Measurements from ENCODE around the gene POGLUT3.

POGLUT3 gene

DNA sequence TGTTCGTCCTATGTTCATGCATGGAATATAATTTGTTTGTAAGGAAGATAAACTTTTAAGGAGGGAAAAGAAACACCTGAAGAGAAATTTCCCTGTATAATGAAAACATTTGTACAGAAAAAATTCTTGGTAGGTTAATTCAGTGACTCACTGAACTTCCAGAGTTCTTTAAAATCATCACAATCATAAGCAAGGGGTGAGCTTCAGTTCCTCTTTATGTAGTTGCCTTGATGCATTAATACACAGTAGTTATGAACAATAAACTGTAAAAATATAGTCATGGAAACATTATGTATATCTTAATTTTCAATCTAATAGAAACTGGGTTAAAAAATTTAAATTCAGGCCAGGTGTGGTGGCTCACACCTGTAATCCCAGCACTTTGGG lies 29.7 kb downstream of the POGLUT3 start:
- Histone ChIP-seq H3K9ac (ENCODE audit: low read length) (no peak overlapping the region), H3K4me3 (ENCODE audit: low read length) (no peak overlapping the region), H3K27ac (ENCODE audit: low read length) (no peak overlapping the region), H3K4me1 (ENCODE audit: control insufficient read depth, low read depth, low read length) (no peaks in the 10 kb centered on the region), H3K36me3 (ENCODE audit: control insufficient read depth, low read depth, low read length) (peaks cover under 1% of the 10 kb centered on the region), H3K9me3 (ENCODE audit: control insufficient read depth, low read depth, low read length) (no peaks in the 10 kb centered on the region), H3K27me3 (ENCODE audit: control insufficient read depth, insufficient read depth, low read length) (no peaks in the 10 kb centered on the region)

DNA sequence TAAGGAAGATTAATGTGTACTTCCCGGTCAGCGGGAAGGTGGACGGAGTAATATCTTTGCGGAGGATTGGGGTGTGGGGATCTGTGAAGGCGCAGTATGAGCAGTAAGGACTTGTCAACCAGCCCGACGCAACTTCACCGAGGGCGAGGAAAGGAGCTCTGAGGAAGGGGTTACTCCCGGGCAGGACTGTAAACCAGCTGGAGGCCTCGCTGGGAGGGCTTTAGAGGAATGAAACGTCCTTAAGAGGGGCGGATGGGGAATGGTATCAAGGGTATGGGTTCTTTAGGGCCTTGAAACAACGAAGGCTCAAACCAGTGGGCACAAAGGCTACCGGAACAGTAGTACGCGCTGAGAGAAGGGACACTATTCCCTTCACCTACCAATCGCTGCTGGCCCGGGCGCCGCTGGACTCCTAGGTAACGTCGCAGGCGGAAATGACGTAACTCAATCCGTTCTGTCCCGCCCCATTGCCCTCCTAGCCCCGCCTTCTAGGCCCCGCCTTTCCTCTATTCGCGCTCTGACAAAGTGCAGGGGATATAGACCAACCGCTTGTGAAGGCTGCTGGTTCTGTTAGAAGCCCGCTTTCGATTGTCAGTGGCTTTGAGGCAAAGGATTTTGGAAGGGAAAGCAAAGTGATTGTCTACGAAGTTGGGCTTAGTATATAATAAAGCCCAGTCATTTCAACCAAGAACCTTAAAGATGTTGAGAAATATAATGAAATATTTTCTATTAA lies 30.9 kb downstream of the POGLUT3 start, which contains the start of gene C11orf65:
TSS of gene C11orf65 (minus strand) at position 439 of the 733 bp plus-strand sequence. CDS start 5,970 bp downstream, outside the sequence.
- Histone ChIP-seq H3K27ac (ENCODE audit: low read length) (peak within 1 kb of the TSS; percentile 89), H3K36me3 (ENCODE audit: control insufficient read depth, low read depth, low read length) (no peaks in the 10 kb centered on the region), H3K9ac (ENCODE audit: low read length) (peak within 1 kb of the TSS; percentile 90), H3K4me3 (ENCODE audit: low read length) (peak within 1 kb of the TSS; percentile 82), H3K27me3 (ENCODE audit: control insufficient read depth, insufficient read depth, low read length) (no peaks in the 10 kb centered on the region), H3K9me3 (ENCODE audit: control insufficient read depth, low read depth, low read length) (no peaks in the 10 kb centered on the region), H3K4me1 (ENCODE audit: control insufficient read depth, low read depth, low read length) (no peaks in the 10 kb centered on the region)

DNA sequence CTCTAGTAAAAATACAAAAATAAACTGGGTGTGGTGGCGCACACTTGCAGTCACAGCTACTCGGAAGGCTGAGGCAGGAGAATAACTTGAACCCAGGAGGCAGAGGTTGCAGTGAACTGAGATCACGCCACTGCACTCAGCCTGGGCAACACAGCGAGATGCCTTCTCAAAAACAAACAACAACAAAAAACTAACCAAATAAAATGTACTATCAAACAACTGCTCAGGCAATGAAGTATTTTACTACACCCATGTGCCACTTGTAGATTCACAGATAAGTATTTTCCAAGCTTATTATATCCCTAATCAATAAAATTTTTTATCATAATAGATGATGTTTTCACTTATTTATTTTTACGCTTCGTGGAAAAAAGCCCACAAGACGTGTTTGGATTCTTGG lies 31.8 kb downstream of the POGLUT3 start:
- Histone ChIP-seq H3K36me3 (ENCODE audit: control insufficient read depth, low read depth, low read length) (no peaks in the 10 kb centered on the region), H3K27me3 (ENCODE audit: control insufficient read depth, insufficient read depth, low read length) (no peaks in the 10 kb centered on the region), H3K9me3 (ENCODE audit: control insufficient read depth, low read depth, low read length) (no peaks in the 10 kb centered on the region), H3K4me3 (ENCODE audit: low read length) (peak overlapping the region; percentile 82), H3K9ac (ENCODE audit: low read length) (peak overlapping the region; percentile 90), H3K27ac (ENCODE audit: low read length) (no peak overlapping the region), H3K4me1 (ENCODE audit: control insufficient read depth, low read depth, low read length) (no peaks in the 10 kb centered on the region)

DNA sequence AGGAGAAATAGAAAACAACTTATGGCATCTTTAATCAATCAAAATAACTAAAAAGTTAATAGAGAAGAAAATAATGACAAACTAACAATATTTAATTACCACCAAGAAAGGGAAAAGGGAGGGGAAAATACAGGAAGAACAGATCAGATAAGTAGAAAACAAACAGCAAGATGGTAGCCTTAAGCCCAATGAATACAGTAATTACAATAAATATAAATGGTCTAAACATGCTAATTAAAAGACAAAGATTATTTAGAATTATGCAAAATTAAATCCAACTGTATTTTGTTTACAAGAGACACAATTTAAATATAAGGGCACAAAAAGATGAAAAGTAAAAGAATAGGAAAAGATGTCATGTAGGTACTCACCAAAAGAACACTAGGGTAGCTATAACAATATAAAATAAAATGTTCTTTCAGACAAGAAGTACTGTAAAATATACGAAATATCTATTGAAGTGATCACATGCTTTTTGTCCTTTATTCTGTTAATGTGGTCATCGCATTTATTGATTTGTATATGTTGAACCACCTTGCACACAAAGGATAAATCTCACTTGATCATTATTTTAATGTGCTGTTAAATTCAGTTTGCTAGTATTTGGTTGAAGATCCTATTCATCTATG lies 44.9 kb downstream of the POGLUT3 start:
- peaks cover 2% of the 10 kb centered on the region for H3K9me3 ChIP-seq (ENCODE audit: control insufficient read depth, low read depth, low read length)
- no peak overlapping the region for H3K27ac ChIP-seq (ENCODE audit: low read length)
- no peaks in the 10 kb centered on the region for H3K4me1 ChIP-seq (ENCODE audit: control insufficient read depth, low read depth, low read length)
- H3K9ac ChIP-seq (ENCODE audit: low read length) = no peak overlapping the region
- no peak overlapping the region for H3K4me3 ChIP-seq (ENCODE audit: low read length)
- no peaks in the 10 kb centered on the region for H3K36me3 ChIP-seq (ENCODE audit: control insufficient read depth, low read depth, low read length)
- no peaks in the 10 kb centered on the region for H3K27me3 ChIP-seq (ENCODE audit: control insufficient read depth, insufficient read depth, low read length)

All from iPS-18a (cell line).